T-helper 2 cell treated with Interferon-gamma antibody and Interleukin-4, amounts not matched to agents 5 μg/mL and 100 μg/mL, for 36 hours (primary cell): Measurements from ENCODE around the gene CD300LG.
"Not testable (repeated sequence)": the region's sequence is repeated elsewhere in the genome, so short reads cannot be mapped to it uniquely, and the experiment has no call there.

Source experiments
- DNase-seq: peaks from one replicate; pipeline ENCODE4 v3.0.0; 2021; ENCODE audit warnings: low spot score
- H3K27ac Mint-ChIP-seq: one replicate; pipeline ENCODE4 v1.8.0; 2021; ENCODE audit warnings: mild to moderate bottlenecking, mixed read lengths
- H3K27me3 Mint-ChIP-seq: one replicate; pipeline ENCODE4 v1.8.0; 2021; ENCODE audit warnings: low read depth, mixed read lengths
- H3K36me3 Mint-ChIP-seq: one replicate; pipeline ENCODE4 v1.8.0; 2021; ENCODE audit warnings: low read depth, mixed read lengths
- H3K4me1 Mint-ChIP-seq: one replicate; pipeline ENCODE4 v1.8.0; 2021; ENCODE audit warnings: low read depth, mixed read lengths
- H3K4me3 Mint-ChIP-seq: one replicate; pipeline ENCODE4 v1.8.0; 2022; ENCODE audit warnings: mild to moderate bottlenecking, moderate library complexity, mixed read lengths
- H3K9me3 Mint-ChIP-seq: one replicate; pipeline ENCODE4 v1.8.0; 2021; ENCODE audit warnings: mixed read lengths

Gene CD300LG

DNA sequence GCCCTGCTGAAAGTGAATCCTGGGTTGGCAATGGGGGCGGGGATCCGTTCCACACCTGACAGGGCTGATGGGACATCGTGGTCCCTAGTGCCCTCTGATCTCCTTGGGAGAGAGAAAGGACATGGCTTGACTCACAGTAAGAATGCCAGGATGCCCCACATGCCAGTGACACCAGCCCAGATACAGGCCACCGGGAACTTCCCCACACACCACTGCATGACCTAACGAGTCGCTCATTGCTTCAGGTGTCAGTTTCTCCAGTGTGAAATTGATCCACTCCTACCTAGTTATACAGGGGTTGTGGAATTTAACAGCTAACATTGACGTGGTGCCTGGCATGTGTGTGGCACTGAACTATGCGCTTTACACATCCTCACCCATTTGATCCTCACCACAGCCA, 7.5 kb downstream of the CD300LG start:
- Mint-ChIP-seq H3K9me3 (no peaks in the 10 kb centered on the region), H3K4me1 (no peaks in the 10 kb centered on the region), H3K27ac (no peak overlapping the region), H3K36me3 (no peaks in the 10 kb centered on the region), H3K4me3 (no peak overlapping the region), H3K27me3 (no peaks in the 10 kb centered on the region)
- no peak for DNase-seq

DNA sequence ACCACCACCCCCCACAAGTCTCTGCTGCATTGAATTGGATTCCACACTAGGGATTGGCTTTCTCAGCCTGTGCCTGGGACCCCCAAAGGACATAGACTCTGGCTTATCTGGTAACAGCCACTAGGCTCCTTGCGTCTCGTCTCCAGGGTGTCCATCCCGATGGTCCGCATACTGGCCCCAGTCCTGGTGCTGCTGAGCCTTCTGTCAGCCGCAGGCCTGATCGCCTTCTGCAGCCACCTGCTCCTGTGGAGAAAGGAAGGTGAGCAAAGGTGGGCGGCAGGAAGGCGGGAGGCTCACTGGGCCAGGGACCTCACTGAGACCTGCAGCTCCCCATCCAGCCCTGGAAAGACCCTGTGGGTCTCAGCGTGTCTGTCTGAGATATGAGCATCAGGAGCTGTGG, 8.1 kb downstream of the CD300LG start:
- no peaks in the 10 kb centered on the region for H3K36me3 Mint-ChIP-seq
- no peaks in the 10 kb centered on the region for H3K4me1 Mint-ChIP-seq
- no peak overlapping the region for H3K27ac Mint-ChIP-seq
- DNase-seq = no peak
- no peak overlapping the region for H3K4me3 Mint-ChIP-seq
- no peaks in the 10 kb centered on the region for H3K9me3 Mint-ChIP-seq
- H3K27me3 Mint-ChIP-seq = no peaks in the 10 kb centered on the region

DNA sequence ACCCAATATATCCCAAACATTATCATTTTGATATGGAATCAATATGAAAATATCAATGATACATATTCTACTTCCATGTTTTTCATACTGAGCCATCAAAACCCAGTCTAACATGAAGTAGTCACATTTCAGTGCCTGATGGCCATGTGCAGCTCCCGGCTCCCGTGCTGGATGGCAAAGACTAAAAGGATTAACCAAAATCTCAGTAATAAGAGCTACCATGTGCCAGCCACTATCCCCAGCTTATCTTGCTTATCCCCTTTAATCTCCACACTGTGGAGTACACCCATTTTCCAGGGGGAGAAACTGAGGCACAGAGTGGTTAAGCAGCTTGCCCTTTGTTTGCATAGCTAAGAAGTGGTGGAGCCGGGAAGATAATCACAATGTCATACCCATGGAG, 9.2 kb downstream of the CD300LG start:
- no peaks in the 10 kb centered on the region for H3K27me3 Mint-ChIP-seq
- no peaks in the 10 kb centered on the region for H3K36me3 Mint-ChIP-seq
- H3K9me3 Mint-ChIP-seq = no peaks in the 10 kb centered on the region
- H3K4me1 Mint-ChIP-seq = no peaks in the 10 kb centered on the region
- no peak overlapping the region for H3K4me3 Mint-ChIP-seq
- H3K27ac Mint-ChIP-seq = no peak overlapping the region
- DNase-seq = no peak

DNA sequence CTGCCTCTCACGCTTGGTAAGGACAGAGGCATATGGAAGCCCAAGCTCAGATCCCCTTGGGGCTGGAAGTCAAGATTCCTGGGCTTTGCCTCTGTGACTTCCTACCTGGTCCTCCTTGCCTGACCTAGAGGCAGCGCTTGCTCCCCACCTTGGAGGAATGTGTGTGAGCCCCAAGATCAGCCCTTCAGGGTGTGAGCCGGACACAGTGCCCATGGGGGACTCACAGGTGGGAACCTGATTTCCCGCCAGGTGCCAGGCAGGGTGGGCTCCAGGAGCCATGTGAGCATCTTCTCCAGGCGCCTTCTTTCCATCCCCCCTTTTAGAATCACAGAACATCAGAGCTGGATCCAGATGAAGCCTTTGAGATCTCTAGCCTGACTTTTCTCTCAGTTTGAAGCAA, 10.2 kb downstream of the CD300LG start:
- no peaks in the 10 kb centered on the region for H3K9me3 Mint-ChIP-seq
- H3K27me3 Mint-ChIP-seq = no peaks in the 10 kb centered on the region
- no peak overlapping the region for H3K27ac Mint-ChIP-seq
- H3K36me3 Mint-ChIP-seq = no peaks in the 10 kb centered on the region
- no peak for DNase-seq
- no peaks in the 10 kb centered on the region for H3K4me1 Mint-ChIP-seq
- no peak overlapping the region for H3K4me3 Mint-ChIP-seq

DNA sequence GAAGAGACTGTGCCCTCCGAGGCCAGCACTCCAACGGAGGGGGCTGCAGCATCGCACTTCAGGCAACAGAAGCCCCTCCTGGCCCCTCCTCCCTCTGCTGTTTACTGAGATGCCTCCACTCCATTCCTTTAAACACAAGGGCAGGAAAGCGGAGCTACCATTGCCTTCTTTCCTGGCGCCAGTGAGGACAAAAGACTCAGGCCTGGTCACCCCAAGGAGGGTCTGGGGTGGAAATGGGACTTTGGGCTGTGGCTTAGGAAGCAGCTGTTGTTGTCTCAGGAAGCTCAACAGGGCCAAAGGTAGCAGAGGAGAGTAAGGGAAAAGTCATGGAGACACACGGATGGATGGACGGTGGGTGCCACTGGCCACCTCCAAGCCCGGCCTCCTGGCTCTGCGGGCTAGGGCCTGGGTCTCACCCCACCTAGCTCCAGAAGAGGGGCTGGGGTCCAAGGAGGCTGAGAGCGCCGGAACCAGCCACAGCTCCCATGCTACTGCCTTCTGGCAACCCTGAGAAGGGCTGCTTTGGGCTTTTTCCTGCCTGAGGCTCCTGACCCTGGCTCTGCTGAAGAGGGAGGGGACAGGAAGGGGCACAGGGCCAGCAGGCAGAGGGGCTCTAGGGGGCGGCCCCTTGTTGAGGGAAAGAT, 11.1 kb downstream of the CD300LG start:
- Mint-ChIP-seq H3K9me3 (no peaks in the 10 kb centered on the region), H3K4me3 (no peak overlapping the region), H3K27me3 (no peaks in the 10 kb centered on the region), H3K4me1 (no peaks in the 10 kb centered on the region), H3K36me3 (no peaks in the 10 kb centered on the region), H3K27ac (no peak overlapping the region)
- no peak for DNase-seq

DNA sequence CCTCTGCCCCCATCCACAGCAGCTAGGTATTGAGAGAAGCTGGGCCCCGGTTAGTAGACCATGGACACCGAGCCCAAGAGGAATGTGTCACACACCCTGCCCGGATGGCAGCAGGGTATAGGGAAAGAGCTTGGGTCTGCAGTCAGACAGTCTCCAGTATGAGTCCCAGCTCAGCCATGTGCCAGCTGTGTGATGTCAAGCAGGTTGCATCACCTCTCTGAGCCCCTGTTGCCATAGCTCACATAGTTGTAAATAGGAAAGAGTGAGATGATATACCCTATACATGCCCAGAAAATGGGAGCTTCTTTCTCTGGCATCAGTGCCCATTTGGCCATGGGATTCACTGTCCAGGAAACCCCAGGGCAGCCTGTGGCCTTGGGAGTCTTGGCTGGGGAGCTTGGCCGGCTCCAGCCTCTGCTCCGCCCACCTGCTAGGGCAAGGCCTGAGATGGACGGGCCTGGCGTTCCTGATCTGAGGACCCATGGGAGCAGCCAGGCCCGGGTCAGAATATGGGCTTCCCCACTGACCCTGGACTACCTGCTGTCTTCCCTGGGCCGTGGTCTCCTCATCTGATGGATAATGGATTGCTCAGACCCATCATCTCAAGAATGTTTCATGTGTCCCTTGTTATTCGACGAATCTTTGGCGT, 13.2 kb downstream of the CD300LG start:
- no peaks in the 10 kb centered on the region for H3K27me3 Mint-ChIP-seq
- H3K27ac Mint-ChIP-seq = no peak overlapping the region
- H3K4me1 Mint-ChIP-seq = no peaks in the 10 kb centered on the region
- no peak overlapping the region for H3K4me3 Mint-ChIP-seq
- no peaks in the 10 kb centered on the region for H3K36me3 Mint-ChIP-seq
- H3K9me3 Mint-ChIP-seq = no peaks in the 10 kb centered on the region
- no peak for DNase-seq

DNA sequence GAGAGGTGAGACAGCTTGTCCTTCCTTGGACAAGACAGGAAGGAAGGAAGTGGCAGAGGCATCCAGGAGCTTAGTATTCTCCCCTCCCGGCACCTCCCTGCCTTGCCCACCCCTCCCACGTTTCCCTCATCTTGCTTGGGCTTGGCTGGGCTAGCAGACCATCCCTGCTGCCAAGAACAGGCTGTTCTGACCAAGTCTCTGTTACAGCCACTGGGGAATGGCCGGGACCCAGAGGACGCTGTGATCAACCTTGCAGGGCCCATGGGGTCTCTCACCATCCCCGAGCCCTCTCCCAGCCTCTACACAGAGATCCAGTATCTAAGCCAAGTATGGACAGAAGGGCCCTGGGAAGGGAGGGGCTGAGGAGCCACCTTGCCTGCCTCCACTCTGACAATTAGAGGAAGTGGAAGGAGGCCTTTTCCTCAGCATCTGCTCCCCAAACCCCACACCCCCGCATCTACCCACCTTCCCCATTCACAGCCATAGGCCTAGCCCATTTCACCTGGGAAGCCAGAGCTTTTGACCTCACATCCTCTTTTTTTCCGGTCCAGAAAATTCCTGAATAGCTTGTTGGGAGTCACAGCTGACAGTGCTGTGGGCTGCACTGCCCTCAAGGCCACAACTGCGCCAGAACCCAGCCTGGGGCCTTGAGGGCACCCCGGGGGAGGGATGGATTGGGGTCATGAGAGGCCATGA, 14.1 kb downstream of the CD300LG start:
- Mint-ChIP-seq H3K4me1 (no peaks in the 10 kb centered on the region), H3K9me3 (no peaks in the 10 kb centered on the region), H3K27ac (no peak overlapping the region), H3K36me3 (no peaks in the 10 kb centered on the region), H3K27me3 (peaks cover 6% of the 10 kb centered on the region), H3K4me3 (no peak overlapping the region)
- DNase-seq = no peak

DNA sequence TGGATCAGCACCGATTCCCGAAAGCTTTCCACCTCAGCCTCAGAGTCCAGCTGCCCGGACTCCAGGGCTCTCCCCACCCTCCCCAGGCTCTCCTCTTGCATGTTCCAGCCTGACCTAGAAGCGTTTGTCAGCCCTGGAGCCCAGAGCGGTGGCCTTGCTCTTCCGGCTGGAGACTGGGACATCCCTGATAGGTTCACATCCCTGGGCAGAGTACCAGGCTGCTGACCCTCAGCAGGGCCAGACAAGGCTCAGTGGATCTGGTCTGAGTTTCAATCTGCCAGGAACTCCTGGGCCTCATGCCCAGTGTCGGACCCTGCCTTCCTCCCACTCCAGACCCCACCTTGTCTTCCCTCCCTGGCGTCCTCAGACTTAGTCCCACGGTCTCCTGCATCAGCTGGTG, 15.0 kb downstream of the CD300LG start:
- Mint-ChIP-seq H3K27me3 (peaks cover 10% of the 10 kb centered on the region), H3K36me3 (no peaks in the 10 kb centered on the region), H3K27ac (no peak overlapping the region), H3K4me3 (no peak overlapping the region), H3K9me3 (no peaks in the 10 kb centered on the region), H3K4me1 (no peaks in the 10 kb centered on the region)
- no peak for DNase-seq

DNA sequence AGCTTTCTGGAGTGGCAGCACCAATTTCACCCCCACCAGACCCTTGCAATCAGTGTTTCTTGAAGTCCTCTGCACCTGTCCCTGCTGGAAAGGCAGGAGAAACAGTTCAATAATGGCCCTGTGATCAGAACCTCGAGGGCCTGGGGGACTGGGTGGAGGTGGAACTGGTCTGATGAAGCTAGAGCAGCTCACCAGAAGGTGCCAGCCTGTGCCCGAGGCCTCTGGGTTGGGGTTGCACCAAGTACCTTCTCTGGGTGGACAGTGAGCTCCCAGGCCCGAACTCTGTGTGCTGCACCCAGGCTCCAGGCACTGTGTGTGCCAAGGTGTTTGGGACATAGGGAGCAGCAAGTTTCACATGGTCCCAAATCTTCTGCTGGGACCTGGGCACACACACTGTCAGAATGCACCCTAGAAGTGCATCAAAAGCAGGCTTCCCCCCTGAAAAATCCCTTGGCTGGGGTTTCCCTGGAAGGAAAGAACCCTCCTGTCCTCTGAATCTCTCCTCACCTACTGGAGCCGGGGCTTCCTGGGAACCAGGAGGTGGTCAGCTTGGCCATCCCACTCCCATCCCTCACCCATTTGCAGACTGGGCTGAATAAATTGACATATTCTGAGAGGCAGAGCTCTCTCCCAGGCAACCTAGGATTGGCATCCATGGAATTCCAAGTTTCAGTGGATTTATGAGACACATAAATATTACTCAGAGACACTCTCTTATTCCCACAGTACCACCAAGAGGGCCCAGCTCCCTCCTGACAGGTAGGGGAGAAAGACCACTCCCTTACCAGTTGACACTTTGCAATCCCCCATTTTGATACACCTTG, 17.4 kb downstream of the CD300LG start:
- no peak overlapping the region for H3K27ac Mint-ChIP-seq
- DNase-seq = no peak
- H3K36me3 Mint-ChIP-seq = no peaks in the 10 kb centered on the region

DNA sequence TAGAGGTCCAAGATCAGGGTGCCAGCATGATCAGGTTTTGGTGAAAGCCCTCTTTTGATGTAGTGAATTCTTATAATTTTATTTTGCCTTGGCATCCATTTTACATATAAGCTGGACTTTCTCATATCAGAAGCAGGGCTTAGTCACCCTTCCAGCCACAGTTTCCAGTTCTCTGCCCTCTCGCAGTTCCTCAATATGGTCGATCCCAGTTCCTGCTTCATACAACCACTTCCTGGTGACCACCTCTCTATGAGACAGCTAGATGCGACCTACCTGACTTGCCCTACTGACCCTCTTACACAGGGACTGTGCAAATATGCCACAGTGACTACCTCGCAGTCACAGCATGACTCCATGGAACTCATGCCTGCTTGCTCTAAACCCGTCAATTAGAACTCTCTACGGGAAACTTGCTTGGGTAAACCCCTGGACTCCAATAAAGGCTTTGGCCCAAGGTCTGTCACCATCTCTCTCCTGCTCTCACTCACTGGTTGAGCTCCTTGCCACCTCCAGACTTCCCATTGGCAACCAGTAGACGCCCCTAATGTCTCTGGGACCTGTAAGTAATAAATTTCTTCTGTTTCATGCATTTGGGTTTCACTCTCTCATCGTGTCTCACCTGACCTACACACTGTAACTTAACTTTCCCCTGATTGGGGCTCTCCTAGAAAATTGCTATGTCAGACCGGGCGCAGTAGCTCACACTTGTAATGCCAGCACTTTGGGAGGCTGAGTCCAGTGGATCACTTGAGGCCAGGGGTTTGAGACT, 21.4 kb downstream of the CD300LG start:
- no peak overlapping the region for H3K27ac Mint-ChIP-seq
- H3K4me1 Mint-ChIP-seq = no peaks in the 10 kb centered on the region
- DNase-seq = no peak
- H3K4me3 Mint-ChIP-seq = no peak overlapping the region
- no peaks in the 10 kb centered on the region for H3K9me3 Mint-ChIP-seq
- H3K27me3 Mint-ChIP-seq = peaks cover 28% of the 10 kb centered on the region
- H3K36me3 Mint-ChIP-seq = no peaks in the 10 kb centered on the region

More for the DNA sequence above, 17.4 kb downstream of the CD300LG start:
- Mint-ChIP-seq H3K9me3 (no peaks in the 10 kb centered on the region), H3K4me3 (no peak overlapping the region), H3K4me1 (no peaks in the 10 kb centered on the region), H3K27me3 (peaks cover 22% of the 10 kb centered on the region)

DNA sequence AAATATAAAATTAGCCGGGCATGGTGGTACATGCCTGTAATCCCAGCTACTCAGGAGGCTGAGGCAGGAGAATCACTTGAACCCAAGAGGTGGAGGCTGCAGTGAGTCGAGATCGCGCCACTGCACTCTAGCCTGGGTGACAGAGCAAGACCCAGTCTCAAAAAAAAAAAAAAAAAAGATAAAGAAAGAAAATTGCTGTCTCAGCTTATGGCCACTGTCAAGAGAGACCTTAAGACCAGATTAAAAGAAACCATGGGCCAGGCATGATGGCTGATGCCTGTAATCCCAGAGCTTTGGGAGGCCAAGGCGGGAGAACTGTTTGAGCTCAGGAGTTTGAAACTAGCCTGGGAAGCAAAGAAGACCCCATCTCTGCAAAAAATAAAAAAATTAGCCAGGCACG, 22.1 kb downstream of the CD300LG start:
- not testable (repeated sequence) for H3K9me3 Mint-ChIP-seq, DNase-seq, H3K4me1 Mint-ChIP-seq, H3K36me3 Mint-ChIP-seq, H3K4me3 Mint-ChIP-seq, H3K27ac Mint-ChIP-seq
- peaks cover 28% of the 10 kb centered on the region for H3K27me3 Mint-ChIP-seq

DNA sequence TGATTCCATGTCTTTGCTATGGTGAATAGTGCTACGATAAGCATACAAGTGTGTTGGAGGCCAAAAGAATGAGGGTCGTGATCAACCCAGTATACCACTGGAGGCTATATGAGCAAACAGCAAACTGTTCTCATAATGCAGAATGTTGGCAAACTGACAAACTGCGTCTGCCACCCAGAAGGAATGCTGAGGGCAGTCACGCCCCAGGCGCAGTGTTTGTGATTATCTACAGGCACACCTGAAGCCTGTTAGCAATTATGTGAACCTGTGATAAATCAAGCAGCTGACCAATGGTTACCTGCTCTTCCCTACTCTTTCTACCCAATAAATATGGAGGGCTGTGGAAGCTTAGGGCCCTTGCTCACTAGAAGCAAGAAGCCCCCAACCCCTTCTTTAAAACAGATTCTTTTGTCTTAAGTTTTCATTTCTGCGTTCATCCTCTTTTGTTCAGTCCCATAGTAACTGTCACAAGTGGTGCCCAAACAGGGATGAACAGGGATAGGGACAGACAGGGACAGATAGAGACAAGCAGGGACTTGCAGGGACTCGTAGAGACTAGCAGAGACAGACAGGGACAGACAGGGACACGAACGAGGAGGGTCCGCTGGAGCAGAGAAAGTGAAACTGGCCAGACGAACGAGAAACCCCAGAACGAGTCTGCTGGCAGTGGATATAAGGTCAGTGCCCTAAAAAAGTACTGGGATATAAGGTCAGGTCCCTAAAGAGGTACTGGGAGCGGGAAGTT, 25.1 kb downstream of the CD300LG start:
- H3K4me1 Mint-ChIP-seq = no peaks in the 10 kb centered on the region
- peaks cover 22% of the 10 kb centered on the region for H3K27me3 Mint-ChIP-seq
- no peak overlapping the region for H3K4me3 Mint-ChIP-seq
- no peak for DNase-seq
- H3K36me3 Mint-ChIP-seq = no peaks in the 10 kb centered on the region
- no peak overlapping the region for H3K27ac Mint-ChIP-seq
- no peaks in the 10 kb centered on the region for H3K9me3 Mint-ChIP-seq

DNA sequence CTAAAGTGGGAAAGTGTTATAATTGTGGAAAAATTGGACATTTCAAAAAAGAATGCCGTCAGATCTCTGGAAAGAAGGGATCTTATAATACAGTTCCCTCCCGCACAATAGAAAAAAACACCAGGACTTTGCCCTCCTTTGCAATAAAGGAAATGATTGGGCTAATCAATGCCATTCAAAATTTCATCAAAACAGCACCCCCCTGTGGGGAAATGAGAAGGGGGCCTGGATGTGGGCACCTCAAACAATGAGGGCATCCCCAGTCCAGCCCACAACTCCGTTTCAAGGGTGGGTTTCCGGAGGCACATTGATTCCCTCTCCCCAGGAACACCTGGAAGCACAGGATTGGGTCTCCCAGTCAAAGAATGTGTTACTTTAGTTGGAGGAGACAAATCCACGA, 26.1 kb downstream of the CD300LG start:
- DNase-seq = no peak
- Mint-ChIP-seq H3K27me3 (peaks cover 16% of the 10 kb centered on the region), H3K4me3 (no peak overlapping the region), H3K27ac (no peak overlapping the region), H3K9me3 (no peaks in the 10 kb centered on the region), H3K36me3 (no peaks in the 10 kb centered on the region), H3K4me1 (no peaks in the 10 kb centered on the region)
